ENCODE results near the gene GALNTL6. TPM values are rescaled to one million over a fixed set of nuclear protein-coding genes. Genes with fewer than 3 reads are reported as not detected.

GALNTL6 gene
- total and polyA plus RNA-seq, 8 donors, result 0.13 to 0.41 (median 0.21) TPM; not detected in 4

DNA sequence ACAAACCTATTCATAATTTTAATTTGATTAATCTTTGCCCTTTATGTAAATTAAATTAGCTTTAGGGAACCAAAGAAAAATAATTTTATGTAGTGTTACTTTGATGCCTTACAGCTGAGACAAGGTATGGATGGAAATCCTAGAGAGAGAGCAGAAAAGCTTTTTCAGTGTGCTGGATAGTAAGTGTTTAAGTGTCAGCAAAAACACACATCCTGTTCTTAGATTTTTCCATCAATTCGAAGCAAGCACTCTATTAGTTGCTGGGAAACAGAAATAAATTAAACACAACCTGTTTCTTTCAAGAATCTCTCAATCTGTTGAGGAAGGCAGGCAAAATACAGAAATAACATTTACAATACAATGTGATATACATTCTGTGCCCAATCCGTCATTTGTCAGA, 327.8 kb downstream of the GALNTL6 start:
- intact Hi-C loops (cut with DNase I), result no loop called here
- H3K27me3 ChIP-seq, result no peaks in the 10 kb centered on the region
- H3K4me3 ChIP-seq, result no peak overlapping the region
- ATAC-seq, result peak in 2 of 4 donors; percentile 57 to 64
- no peaks in the 10 kb centered on the region for H3K36me3 ChIP-seq
- 31 to 40% methylated on average over 2 of the region's 2 CpGs for WGBS, 2 donors
- no peak overlapping the region for H3K27ac ChIP-seq
- FAIRE-seq, result no peak
- DNase-seq, result no peak
- no peaks in the 10 kb centered on the region for H3K4me1 ChIP-seq
- TF ChIP-seq, protein P1, sequence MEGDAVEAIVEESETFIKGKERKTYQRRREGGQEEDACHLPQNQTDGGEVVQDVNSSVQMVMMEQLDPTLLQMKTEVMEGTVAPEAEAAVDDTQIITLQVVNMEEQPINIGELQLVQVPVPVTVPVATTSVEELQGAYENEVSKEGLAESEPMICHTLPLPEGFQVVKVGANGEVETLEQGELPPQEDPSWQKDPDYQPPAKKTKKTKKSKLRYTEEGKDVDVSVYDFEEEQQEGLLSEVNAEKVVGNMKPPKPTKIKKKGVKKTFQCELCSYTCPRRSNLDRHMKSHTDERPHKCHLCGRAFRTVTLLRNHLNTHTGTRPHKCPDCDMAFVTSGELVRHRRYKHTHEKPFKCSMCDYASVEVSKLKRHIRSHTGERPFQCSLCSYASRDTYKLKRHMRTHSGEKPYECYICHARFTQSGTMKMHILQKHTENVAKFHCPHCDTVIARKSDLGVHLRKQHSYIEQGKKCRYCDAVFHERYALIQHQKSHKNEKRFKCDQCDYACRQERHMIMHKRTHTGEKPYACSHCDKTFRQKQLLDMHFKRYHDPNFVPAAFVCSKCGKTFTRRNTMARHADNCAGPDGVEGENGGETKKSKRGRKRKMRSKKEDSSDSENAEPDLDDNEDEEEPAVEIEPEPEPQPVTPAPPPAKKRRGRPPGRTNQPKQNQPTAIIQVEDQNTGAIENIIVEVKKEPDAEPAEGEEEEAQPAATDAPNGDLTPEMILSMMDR (IDR thresholded peaks at IDR 0.05), result no peak
- no peaks in the 10 kb centered on the region for H3K9me3 ChIP-seq

DNA sequence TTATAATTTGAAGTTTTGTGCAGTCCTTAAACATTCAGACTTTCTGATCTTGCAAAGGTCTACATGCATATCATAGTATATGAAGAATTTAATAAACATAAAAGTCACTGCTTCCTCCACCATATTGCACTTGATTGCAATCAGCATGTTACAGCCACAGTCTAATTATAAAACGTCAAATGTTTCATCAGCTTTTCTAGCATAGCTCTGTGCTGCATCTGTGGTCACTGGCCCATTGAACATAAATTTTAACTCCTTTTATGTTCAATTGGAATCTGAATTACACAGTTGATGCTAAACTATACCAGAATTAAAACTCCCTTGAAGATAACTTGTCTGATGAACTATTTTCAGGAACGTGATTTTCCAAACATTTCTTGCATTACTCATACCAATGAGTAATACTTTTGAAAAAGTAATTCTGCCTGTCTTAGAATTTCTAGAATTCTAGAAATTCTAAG, 329.1 kb downstream of the GALNTL6 start:
- TF ChIP-seq, protein P1 (IDR thresholded peaks at IDR 0.05), result no peak
- H3K4me3 ChIP-seq, result no peak overlapping the region
- no peaks in the 10 kb centered on the region for H3K9me3 ChIP-seq
- H3K27ac ChIP-seq, result no peak overlapping the region
- ATAC-seq, result no peak
- DNase-seq, result no peak
- no peaks in the 10 kb centered on the region for H3K4me1 ChIP-seq
- no peak for FAIRE-seq
- WGBS, 2 donors, result 38 to 45% methylated on average over 2 of the region's 2 CpGs
- intact Hi-C loops (cut with DNase I), result no loop called here
- no peaks in the 10 kb centered on the region for H3K36me3 ChIP-seq
- H3K27me3 ChIP-seq, result no peaks in the 10 kb centered on the region

DNA sequence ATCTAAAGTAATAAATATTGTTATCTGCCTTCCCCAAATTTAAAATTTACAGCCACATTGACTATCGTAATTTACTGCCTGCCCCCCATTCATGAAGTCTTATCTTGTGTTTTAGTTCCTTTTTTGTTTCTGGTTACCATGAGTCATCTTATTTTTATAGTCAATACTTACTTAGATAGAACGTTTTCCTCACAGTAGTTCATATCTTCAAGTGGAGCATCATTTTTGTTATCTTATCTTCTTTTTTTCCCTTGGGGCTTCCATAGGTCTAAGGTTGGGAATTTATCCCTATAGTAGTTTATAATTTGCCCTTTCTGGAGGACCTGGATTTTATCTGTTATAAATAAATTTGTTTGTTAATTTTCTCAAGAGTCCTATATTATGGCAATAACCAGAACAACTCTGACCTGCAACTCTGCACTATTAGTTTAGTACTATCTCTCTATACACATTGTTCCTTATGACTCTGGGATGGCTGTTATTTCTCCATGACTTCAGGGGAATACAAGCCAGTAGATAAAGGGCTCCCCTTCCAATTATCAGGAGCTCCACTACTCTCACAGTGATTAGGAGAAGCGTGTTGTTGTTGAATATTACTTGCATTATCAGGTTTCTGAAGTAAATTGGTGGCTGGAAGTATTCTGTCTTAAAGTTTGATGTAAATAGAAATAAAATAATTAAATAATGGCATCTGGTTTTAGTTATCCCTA, 330.6 kb downstream of the GALNTL6 start:
- H3K27me3 ChIP-seq, result no peaks in the 10 kb centered on the region
- H3K27ac ChIP-seq, result no peak overlapping the region
- intact Hi-C loops (cut with DNase I), result no loop called here
- H3K4me1 ChIP-seq, result no peaks in the 10 kb centered on the region
- H3K4me3 ChIP-seq, result no peak overlapping the region
- TF ChIP-seq, protein P1 (IDR thresholded peaks at IDR 0.05), result no peak
- DNase-seq (no peak), ATAC-seq (no peak), FAIRE-seq (no peak)
- no peaks in the 10 kb centered on the region for H3K9me3 ChIP-seq
- H3K36me3 ChIP-seq, result no peaks in the 10 kb centered on the region
- 43 to 47% methylated on average over 3 of the region's 3 CpGs for WGBS, 2 donors

DNA sequence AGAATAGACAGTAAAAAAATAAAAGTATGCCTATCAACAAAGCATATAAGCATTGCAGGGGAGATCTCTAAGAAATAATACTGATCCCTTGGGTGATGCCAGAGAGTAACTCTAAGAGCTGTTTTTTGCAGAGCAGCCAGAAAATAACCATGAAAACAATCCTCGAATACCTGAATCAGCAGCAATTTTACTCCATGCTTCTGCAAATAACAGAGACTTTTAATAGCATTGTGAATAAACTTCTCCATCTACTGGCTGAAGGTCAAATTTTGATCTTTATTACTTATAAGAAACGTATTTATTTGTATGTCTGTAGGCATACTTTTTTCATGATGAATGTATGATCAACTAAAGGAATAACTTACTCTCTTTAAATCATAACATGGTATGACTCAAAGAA, 334.5 kb downstream of the GALNTL6 start:
- FAIRE-seq, result no peak
- TF ChIP-seq, protein P1 (IDR thresholded peaks at IDR 0.05), result no peak
- H3K4me1 ChIP-seq, result no peaks in the 10 kb centered on the region
- no peak overlapping the region for H3K4me3 ChIP-seq
- no peak overlapping the region for H3K27ac ChIP-seq
- no peaks in the 10 kb centered on the region for H3K9me3 ChIP-seq
- intact Hi-C loops (cut with DNase I), result no loop called here
- H3K27me3 ChIP-seq, result no peaks in the 10 kb centered on the region
- no peak for ATAC-seq
- no peaks in the 10 kb centered on the region for H3K36me3 ChIP-seq
- 8 to 16% methylated on average over 2 of the region's 2 CpGs for WGBS, 2 donors
- no peak for DNase-seq

DNA sequence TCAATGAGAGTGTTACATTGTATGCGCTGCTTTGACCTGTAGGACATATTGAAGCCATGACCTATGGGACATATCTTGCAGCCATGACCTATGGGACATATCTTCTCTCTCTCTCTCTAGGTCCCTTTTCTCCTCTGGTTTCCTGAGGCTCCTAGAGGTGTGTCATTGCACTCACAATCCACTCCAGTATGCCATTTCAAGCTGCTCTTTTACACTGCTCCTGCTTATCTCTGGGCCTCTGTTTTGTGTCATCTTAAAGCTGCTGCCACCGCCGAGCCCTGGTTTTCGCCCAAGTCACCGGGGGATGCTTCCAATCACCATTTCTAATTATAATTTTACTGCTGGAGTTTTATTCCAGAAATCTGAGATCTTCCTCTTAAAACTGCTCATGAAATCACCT, 336.1 kb downstream of the GALNTL6 start:
- 68% methylated on average over 5 of the region's 5 CpGs for WGBS, 2 donors
- no peak overlapping the region for H3K4me3 ChIP-seq
- FAIRE-seq, result no peak
- DNase-seq, result no peak
- no peak overlapping the region for H3K27ac ChIP-seq
- ATAC-seq, result no peak
- H3K27me3 ChIP-seq, result no peaks in the 10 kb centered on the region
- H3K36me3 ChIP-seq, result no peaks in the 10 kb centered on the region
- TF ChIP-seq, protein P1 (IDR thresholded peaks at IDR 0.05), result no peak
- intact Hi-C loops (cut with DNase I), result no loop called here
- H3K4me1 ChIP-seq, result no peaks in the 10 kb centered on the region
- no peaks in the 10 kb centered on the region for H3K9me3 ChIP-seq

All from pancreas (tissue), 10 donors.